HL-60/S4 treated with retinoic acid at 250 ng/mL for 4 days and 3 days (cell line): ENCODE measurements around the gene LRP1.

Source experiments
- in situ Hi-C: fragments of 300-500 bp; cut with MboI; formaldehyde crosslinking; loops from 2 replicates; pipeline ENCODE4 v1.7.0; 2022; ENCODE audit warnings: low sequenced_read_pairs

The LRP1 gene

DNA sequence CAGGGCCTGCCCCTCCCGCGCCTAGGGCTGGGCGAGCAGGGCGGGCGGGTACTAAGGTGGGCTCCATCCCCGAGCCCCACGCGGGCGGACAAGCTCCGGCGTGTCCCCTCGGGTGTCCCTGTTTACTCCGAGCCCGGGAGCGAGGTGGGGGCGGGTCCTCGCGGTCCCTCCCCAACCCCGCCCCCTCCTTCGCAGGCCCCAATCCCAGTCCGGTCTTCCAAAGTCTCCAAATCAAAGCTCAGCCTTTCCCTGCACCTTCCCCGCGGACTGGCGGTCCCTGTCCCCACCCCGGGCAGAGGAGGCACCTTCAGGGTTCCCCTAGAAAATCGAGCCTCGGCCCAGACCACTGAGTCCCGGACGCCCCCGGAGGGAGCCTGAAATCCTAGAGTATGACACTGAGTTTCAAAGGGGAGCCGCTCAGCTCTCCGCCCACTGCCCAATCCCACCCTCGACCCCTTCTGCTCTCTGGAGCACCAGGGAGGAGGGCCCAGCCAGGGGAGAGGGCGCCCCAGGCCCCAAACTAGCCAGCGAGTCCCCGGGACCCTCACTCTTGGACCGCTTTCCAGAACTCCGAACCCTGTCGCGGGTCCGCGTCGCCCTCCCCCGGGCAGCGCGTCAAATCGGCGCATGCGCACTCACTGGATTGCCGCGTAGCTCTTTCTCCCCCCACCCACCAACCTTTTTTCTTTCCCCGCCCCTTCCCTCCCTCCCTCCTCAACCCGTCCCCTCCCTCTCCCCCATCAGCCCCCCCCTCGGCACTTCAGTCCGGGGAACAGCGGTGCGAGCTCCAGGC lies at the start of gene LRP1:
LRP1 (plus strand) TSS at position 758 of the 793 bp plus-strand sequence. CDS start 482 bp downstream, outside the sequence.
- in situ Hi-C loops: no loop called here

DNA sequence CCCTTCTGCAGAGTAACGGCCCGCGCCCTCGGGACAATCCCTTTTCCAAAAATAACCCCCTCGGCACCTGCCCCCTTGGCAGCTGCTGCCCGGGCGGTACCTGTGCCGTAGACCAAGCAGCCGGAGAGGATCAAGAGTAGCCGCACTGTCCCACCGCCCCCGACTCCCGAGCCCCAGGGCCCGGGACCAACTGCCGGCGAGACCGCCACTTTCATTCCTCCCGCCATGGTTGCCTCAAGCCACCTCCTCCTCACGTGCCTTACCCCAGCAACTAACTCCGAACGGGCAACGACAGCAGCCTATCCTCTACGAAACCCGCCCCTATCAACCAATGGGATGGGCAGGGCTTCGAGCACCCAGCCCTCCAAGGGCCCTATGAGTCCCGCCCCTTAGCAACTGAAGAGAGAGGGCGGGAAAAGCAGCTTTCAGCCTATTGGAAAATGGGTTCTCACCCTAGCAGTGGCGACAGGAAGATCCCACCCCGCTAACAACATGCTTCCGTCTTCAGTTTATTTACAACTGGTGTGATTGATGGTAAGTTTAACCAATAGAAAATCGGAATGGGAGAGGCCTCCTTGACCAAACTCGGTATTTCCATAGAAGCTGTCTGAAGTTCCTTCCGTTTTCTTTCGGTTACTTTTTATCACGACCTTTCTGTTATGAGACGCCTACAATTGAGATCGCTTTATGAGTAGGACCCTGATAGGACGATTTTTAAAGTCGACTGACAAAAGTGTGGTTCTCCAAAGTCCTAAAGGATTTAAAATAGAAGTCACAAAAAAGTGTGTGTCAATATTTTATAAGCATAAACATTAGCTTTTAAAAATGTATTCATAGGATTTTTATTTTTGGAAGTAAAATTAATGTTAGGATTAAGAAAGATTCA lies 49.5 kb upstream of the LRP1 start, which contains the start of gene NEMP1:
NEMP1 (minus strand) TSS at position 273 of the 886 bp plus-strand sequence; CDS start at position 227, 46 bp downstream.
- in situ Hi-C loops: no loop called here

DNA sequence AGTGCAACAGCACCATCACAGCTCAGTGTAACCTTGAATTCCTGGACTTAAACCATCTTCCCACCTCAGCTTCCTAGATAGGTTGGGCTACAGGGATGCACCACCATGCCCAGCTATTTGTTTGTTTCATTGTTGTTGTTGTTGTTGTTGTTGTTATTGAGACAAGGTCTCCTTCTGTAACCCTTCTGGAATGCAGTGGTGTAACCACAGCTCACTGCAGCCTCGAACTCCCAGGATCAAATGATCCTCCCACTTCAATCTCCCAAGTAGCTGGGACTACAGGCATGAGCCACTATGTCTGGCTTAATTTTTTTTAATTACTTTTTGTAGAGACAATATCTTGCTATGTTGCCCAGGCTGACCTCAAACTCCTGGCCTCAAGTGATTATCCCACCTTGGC lies 48.5 kb upstream of the LRP1 start:
- in situ Hi-C loops: no loop called here

DNA sequence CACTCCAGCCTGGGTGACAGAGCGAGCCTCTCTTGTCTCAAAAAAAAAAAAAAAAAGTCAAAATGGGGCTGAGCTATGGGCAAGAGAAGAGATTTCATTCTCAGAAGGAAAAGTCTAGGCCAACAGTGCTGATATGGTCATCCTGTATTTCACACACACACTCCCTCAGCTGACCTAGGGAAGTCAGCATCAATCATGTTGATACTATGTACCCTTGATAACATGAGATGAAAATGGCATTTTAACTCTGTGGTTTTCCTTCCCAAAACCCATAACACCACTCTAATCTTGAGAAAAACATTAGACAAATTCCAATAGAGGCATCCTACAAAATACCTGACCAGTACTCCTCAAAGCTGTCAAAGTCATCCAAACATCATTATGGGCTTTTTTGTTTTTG lies 47.4 kb upstream of the LRP1 start:
- in situ Hi-C loops: no loop called here

DNA sequence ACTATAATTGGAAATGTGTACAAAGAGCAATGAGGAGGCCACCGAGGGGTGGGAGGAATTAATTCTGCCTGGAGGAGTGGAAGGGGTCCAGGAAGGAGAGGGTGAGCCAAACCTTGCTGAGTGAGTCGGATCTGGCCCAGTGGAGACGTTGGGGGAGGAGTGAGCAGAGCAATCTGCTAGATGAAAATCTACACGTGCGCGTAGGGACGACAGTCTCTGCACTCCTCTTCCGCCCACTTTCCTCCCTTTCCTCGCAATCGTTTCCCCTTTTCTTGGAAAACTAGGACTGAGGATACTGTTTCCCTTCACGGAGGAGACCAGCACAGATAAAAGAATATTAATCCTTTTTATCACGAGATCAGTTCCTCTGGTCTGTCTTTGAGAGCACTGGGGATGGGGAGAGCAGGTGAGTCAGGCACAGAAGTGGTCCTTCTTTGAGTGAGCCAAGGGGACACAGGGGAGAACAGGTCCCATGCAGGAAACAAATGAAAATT lies 42.2 kb upstream of the LRP1 start:
- in situ Hi-C loops: no loop called here

DNA sequence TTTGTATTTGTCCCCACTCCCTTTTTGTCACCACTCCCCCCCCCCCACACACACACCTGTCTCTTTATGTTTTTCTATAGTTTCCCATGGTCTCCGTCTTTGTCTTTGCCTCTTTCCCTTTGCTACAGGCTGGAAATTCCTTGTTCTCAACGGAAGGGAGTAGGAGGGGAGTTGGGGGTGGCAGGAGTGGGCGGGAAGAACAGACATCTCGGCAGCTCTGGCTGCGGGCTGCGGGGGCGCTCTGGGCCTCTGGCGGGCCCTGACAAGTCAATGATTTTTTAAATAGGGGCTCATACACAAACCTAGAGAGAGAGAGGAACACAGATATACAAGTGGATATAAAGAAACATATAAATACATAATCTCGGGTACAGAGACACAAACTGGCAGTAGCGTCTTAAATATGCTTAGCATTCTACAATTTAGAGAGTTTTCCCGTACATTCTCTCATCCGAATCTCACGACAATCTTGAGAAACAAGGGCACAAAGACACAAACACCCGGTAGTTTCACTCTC lies 41.7 kb upstream of the LRP1 start:
- in situ Hi-C loops: no loop called here

DNA sequence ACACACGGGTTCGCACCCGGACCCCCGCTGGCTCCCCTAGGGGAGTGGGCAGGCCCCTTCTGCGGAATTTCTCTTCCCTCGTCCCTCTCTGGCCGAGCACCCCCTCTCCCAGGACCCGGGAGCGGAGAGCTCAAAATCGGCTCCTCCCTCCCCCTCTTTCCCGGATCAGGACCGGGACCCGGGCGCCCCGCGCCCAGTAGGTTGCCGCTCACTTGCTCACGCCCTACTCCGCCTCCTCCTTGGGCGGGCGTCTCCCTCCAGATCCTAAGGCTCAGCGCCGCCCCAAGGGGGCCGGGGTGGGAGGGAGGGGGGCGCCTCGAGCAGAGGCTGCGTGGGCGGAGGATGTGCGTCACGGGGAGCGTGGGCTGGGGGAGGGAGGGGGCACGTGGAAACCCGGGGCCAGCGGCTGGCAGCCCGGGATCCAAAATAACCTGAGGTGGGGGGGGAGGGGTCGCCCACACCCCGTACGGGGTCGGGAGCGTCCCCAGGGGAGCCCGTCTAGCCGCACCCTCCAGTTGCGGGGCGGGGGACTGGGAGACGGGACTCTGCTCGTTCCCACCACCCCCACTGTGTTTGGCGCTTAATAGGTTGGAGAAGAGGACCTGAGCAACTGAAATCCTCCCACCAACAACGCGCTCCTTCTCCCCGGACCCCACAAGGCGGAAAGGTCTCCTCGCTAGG lies 41.1 kb upstream of the LRP1 start:
- in situ Hi-C loops: no loop called here

DNA sequence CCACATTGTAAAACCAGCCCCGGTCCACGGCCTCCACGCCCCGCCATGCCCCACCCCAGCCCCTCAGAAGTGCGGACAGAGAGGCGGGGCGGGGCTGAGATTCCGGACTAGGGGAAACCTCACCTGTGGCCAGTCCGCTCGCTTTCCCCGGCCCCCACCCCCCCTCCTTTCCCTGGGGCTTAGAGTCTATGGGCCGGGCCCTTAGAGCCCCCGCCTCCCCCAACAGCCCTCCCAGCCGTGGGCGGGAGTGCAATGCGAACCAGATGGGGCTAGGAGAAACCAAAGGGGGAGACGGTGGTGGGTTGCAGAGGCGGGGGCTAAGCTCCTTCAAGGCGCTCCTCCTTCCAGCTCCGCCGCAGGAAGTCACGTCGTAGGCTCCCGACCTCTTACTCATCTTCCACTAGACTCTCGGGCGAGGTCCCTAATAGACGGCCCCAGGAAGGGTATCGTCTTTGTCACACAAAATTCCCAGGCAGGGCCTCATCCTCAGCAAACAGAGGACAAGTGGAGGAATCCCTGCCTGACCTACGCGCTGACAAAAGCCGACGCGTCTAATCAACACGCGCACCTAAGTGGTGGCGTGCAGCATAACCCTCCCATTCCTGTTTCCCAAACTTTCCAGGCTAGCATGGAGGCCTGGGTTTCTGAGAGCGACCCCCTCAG lies 40.5 kb upstream of the LRP1 start:
- in situ Hi-C loops: no loop called here

DNA sequence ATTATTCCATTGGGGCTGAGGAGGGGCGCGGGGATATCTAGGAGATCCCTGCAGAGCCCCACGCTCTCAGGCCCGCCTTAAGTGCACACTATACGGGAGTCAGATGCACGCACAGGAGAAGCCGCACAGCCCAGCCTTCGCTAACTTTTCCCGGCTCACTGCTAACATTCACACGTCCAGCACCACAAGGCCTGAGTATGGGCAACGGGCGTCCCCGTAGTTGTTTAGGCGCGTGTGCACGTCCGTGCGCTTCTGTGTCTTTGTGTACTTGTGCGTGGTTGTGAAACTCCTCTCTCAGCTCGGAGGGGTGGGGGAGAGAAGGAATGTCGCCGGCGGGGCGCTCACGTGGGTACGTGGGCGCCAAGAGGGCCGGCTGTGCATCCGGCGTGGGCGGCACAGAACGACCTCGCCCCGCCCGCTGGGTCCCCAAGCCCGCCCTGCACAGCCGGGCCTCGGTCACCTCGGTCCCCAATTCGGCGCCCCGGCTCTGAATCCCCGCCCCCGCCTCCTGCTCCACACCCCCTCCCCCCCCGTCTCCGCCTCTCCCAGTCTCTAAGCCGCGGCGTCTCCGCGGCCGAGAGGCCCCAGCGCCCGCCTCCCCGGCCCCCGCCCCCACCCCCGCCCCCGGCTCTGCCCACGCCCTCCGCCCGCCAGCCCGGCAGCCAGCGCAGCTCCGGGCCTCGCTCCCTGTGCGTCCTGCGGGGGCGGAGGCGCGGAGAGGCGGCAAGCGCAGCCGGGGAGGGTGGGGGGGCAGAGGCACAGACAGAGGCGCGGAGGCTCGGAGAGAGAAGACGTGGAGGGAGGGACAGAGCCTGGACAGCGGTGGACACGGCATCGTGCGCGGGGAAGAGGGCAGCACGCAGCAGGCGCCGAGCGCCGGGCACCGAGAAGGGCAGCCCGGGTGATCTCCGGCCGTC lies 39.7 kb upstream of the LRP1 start, which contains the start of gene NAB2:
NAB2 (plus strand) TSS at position 761 of the 917 bp plus-strand sequence. CDS start 158 bp downstream, outside the sequence.
- in situ Hi-C loops: no loop called here

DNA sequence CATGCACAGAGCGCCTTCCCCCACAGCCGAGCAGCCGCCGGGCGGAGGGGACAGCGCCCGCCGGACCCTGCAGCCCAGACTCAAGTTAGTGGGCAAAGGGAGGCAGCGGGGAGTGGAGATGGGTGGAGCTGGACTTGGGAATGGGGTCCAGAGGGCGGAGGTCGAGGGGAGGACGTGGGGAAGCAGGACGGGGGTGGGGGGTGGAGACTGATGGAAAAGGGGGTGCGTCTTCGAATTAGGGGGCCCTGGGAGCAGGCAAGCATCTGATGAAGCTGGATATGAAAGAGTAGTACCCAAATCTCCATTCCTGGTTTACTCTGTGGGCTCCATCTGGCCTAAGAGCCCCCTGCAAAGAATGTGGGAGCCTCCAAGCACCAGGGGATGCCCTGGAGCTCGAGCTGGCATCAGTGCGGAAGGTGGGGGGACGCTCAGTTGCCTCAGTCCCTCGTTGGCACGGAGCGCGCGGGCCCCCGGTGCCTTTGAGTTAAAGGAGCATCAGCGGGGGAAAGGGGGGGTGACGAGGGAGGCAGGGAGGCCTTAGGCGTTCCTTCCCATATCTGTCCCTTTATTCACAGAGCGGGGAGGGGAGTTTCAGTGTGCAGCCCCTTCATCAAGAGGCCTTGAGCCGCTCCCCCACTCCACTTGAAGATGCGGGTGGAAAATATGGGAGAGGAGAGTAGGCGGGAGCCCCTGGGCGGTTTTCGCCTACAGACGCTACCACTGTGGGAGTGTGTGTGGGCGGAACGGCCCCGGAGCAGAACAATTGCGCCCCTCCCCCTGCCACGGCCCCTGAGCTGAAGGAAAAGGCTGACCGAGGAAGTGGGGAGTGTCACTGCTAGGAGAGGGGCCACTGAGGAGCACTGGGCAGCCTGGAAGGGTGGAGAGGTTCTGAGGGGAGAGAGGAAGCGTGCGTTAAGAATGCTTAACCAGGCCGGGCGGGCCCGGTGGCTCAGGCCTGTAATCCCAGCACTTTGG lies 38.7 kb upstream of the LRP1 start:
- in situ Hi-C loops: no loop called here

DNA sequence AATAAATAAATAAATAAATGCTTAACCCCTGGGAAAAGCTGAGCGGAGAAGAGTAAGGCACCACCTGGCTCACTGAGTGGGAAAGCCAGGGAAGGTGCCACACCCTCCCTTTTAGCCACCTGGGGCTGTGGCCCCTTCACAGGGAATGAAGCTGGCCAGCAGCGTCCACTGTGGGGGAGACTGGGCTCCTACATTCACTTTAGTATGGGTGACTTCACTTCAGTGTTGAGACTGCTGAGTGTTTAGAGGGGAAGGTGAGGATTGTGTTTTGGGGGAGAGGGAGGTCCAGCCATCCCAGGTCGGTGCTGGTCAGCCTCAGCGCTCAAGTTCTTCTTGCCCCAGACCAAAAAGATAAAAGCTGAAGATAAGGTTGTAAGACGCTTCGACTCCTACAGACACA lies 37.8 kb upstream of the LRP1 start:
- in situ Hi-C loops: no loop called here

DNA sequence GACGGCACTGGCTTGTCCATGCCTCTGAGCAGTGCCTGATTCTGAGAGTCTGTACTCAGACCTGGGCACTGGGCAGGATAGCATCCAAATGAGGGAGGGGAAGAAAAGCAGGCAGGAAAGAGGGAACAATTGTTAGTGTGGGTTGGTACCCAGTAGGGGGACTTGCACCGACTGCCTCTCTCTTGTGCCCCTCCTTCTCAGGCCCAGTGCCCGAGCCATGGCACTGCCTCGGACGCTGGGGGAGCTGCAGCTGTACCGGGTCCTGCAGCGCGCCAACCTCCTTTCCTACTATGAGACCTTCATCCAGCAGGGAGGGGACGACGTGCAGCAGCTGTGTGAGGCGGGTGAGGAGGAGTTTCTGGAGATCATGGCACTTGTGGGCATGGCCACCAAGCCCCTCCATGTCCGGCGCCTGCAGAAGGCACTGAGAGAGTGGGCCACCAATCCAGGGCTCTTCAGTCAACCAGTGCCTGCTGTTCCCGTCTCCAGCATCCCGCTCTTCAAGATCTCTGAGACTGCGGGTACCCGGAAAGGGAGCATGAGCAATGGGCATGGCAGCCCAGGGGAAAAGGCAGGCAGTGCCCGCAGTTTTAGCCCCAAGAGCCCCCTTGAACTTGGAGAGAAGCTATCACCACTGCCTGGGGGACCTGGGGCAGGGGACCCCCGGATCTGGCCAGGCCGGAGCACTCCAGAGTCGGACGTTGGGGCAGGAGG lies 37.2 kb upstream of the LRP1 start:
- in situ Hi-C loops: no loop called here

DNA sequence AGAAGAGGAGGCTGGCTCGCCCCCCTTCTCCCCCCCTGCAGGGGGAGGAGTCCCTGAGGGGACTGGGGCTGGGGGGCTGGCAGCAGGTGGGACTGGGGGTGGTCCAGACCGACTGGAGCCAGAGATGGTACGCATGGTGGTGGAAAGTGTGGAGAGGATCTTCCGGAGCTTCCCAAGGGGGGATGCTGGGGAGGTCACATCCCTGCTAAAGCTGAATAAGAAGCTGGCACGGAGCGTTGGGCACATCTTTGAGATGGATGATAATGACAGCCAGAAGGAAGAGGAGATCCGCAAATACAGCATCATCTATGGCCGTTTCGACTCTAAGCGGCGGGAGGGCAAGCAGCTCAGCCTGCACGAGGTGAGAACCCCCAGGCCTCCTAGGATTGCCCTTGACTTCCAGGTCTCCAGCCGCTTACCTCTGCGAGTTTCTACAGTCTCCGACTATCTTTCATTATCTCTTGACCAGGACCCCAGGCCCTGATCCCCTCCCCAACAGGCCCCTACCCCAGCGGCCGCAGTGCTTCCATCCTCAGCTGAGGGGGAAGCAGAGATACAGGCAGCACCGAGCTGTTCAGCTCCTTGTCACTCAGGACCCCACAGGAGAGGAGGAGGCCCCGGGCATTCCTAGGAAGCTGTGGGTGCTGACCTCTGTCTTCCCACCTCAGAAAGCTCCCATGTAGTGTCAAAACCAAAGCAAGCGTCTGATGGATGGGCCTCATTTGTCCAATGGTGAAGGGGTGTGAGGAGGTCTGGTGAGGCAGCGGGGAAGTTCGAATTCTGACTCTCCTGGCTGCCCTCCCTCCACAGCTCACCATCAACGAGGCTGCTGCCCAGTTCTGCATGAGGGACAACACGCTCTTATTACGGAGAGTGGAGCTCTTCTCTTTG lies 36.4 kb upstream of the LRP1 start:
- in situ Hi-C loops: no loop called here

DNA sequence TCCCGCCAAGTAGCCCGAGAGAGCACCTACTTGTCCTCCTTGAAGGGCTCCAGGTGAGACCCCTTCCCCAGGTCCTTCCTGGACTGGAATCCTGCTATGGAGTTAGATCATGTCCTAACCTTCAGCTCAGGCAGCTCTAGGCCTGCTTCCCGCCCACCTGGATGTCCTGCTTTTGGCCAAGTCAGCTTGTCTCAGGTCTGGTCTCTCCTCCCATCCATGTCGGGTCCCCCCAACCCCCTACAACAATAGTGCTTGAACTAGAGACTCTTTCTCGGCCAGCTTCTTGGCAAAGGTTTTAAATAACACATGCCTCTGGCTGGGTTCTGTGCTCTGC lies 35.8 kb upstream of the LRP1 start:
- in situ Hi-C loops: no loop called here

DNA sequence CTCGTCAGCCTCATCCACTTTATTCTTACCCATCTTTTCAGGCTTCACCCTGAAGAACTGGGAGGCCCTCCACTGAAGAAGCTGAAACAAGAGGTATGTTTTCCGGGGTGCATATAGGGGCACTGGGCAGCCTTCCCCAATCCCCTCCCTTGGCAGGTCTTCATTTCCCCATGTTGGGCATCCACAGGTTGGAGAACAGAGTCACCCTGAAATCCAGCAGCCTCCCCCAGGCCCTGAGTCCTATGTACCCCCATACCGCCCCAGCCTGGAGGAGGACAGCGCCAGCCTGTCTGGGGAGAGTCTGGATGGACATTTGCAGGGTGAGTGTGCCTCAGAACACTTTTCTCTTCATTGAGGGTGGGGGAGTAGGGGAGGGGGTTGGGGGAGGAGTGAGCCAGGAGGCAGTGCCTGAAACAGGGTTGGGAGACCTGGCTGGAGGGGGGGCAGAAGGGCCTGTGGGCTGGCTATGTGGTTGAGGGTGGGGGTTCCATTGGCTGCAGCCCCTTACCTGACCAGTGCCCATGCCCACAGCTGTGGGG lies 35.3 kb upstream of the LRP1 start:
- in situ Hi-C loops: no loop called here
